Upper lobe of left lung (tissue), 4 donors: Measurements from ENCODE around the gene TATDN2.

Experiments
- CTCF ChIP-seq, 6 experiments: fragments of 450-650 bp in 4 of 6; fragments of 200-600 bp in 2 of 6; sonication (generic) in 2 of 6; IDR thresholded peaks; one replicate each; pipeline ENCODE4 v1.5.1; 2016 to 2019; ENCODE audit warnings: antibody characterized with exemption in 6 of 6
- POLR2A ChIP-seq, 4 donors: fragments of 450-650 bp; IDR thresholded peaks; one replicate each; pipeline ENCODE4 v1.5.1; 2016 to 2017; ENCODE audit warnings: antibody characterized with exemption in 4 of 4, mild to moderate bottlenecking in 2 of 4
- POLR2AphosphoS5 ChIP-seq, 2 donors: sonication (generic); formaldehyde crosslinking; IDR thresholded peaks; one replicate each; pipeline ENCODE4 v1.5.1; 2017; ENCODE audit warnings: antibody characterized with exemption in 2 of 2

GRCh38 chr3:10299175-10299574 lies 50.9 kb downstream of the TATDN2 start:
- TF ChIP-seq CTCF (IDR thresholded peaks at IDR 0.05) (no peak), POLR2A (IDR thresholded peaks at IDR 0.05) (no peak), POLR2AphosphoS5 (IDR thresholded peaks at IDR 0.05) (no peak)
